Measurements from ENCODE around the gene SWAP70.

Gene SWAP70

GRCh38 chr11:9624448-9624847 is 39.4 kb upstream of the SWAP70 start:
- no peak for TF ChIP-seq CTCF (IDR thresholded peaks at IDR 0.05; ENCODE audit: low read depth, low read length, missing control alignments)
- no peak for DNase-seq (ENCODE audit: low read depth)
- H3K4me3 ChIP-seq (ENCODE audit: low read depth, low read length) = no peak overlapping the region

GRCh38 chr11:9625162-9625561 is 38.7 kb upstream of the SWAP70 start:
- TF ChIP-seq CTCF (IDR thresholded peaks at IDR 0.05; ENCODE audit: low read depth, low read length, missing control alignments) = no peak
- DNase-seq (ENCODE audit: low read depth) = no peak
- H3K4me3 ChIP-seq (ENCODE audit: low read depth, low read length) = no peak overlapping the region

- H3K4me3 ChIP-seq (ENCODE audit: low read depth, low read length) = no peak overlapping the region
- TF ChIP-seq CTCF (IDR thresholded peaks at IDR 0.05; ENCODE audit: low read depth, low read length, missing control alignments) = no peak
- no peak for DNase-seq (ENCODE audit: low read depth)
Measured at GRCh38 chr11:9625728-9626127, 38.1 kb upstream of the SWAP70 start.

GRCh38 chr11:9626496-9627394 is 37.1 kb upstream of the SWAP70 start:
- H3K4me3 ChIP-seq (ENCODE audit: low read depth, low read length) = no peak overlapping the region
- TF ChIP-seq CTCF (IDR thresholded peaks at IDR 0.05; ENCODE audit: low read depth, low read length, missing control alignments) = no peak
- no peak for DNase-seq (ENCODE audit: low read depth)

GRCh38 chr11:9629064-9629463 is 34.8 kb upstream of the SWAP70 start:
- no peak for DNase-seq (ENCODE audit: low read depth)
- TF ChIP-seq CTCF (IDR thresholded peaks at IDR 0.05; ENCODE audit: low read depth, low read length, missing control alignments) = no peak
- no peak overlapping the region for H3K4me3 ChIP-seq (ENCODE audit: low read depth, low read length)

GRCh38 chr11:9633679-9634078 is 30.2 kb upstream of the SWAP70 start:
- no peak overlapping the region for H3K4me3 ChIP-seq (ENCODE audit: low read depth, low read length)
- no peak for DNase-seq (ENCODE audit: low read depth)
- no peak for TF ChIP-seq CTCF (IDR thresholded peaks at IDR 0.05; ENCODE audit: low read depth, low read length, missing control alignments)

- no peak overlapping the region for H3K4me3 ChIP-seq (ENCODE audit: low read depth, low read length)
- TF ChIP-seq CTCF (IDR thresholded peaks at IDR 0.05; ENCODE audit: low read depth, low read length, missing control alignments) = no peak
- no peak for DNase-seq (ENCODE audit: low read depth)
Measured at GRCh38 chr11:9636691-9637090, 27.2 kb upstream of the SWAP70 start.

All from GM12864 (cell line).